K562 (cell line): ENCODE measurements around the gene CCDC92. TPM values are rescaled to one million over a fixed set of nuclear protein-coding genes. Genes with fewer than 3 reads are reported as not detected.

Experiments used
- ATF3 ChIP-seq, 2 experiments: fragments of 450-650 bp in 1 of 2; sonication (generic) in 1 of 2; formaldehyde crosslinking in 1 of 2; IDR thresholded peaks in 1 of 2; conservative IDR thresholded peaks in 1 of 2; 2 replicates each; pipeline versions ENCODE4 v1.6.1 to v1.8.1; 2016 to 2023; ENCODE audit warnings: mild to moderate bottlenecking in 2 of 2, moderate library complexity in 2 of 2, inconsistent platforms in 1 of 2, missing genetic modification reagents in 1 of 2
- ATF4 ChIP-seq: fragments of 450-650 bp; formaldehyde crosslinking; IDR thresholded peaks from 2 replicates; pipeline ENCODE4 v1.4.0; 2022; ENCODE audit warnings: mild to moderate bottlenecking, moderate library complexity
- KDM1A ChIP-seq, 2 experiments: fragments of 450-650 bp; IDR thresholded peaks; 2 replicates each; pipeline ENCODE4 v1.6.1; 2016; ENCODE audit warnings: mild to moderate bottlenecking in 2 of 2
- VEZF1 ChIP-seq: fragments of 200-800 bp; sonication (Bioruptor generic); IDR thresholded peaks from 2 replicates; pipeline ENCODE4 v1.6.1; 2017; ENCODE audit warnings: missing genetic modification characterization, missing compliant biosample characterization
- ZBTB2 ChIP-seq: fragments of 450-650 bp; IDR thresholded peaks from 2 replicates; pipeline ENCODE4 v1.6.1; 2016; ENCODE audit warnings: antibody characterized with exemption
- ZNF175 ChIP-seq: fragments of 200-800 bp; sonication (Bioruptor generic); IDR thresholded peaks from 2 replicates; pipeline ENCODE4 v1.6.1; 2016; ENCODE audit warnings: low read depth, mild to moderate bottlenecking, missing genetic modification characterization, missing compliant biosample characterization
- ZNF436 ChIP-seq: fragments of 250-450, 450-650 bp; sonication (Bioruptor Pico); formaldehyde crosslinking; IDR thresholded peaks from 2 replicates; pipeline ENCODE4 v1.7.0; 2020; ENCODE audit warnings: mild to moderate bottlenecking
- polyA plus RNA-seq, 8 experiments: library from polyadenylated mRNA; depleted of rRNA in 4 of 8; stranded (reverse) in 5 of 8; unstranded in 3 of 8; fragments of >200 nt; fragmentation: Nextera tagmentation in 2 of 8; fragmentation: Illumina TruSeq in 1 of 8; extraction: Ambion mirVana in 2 of 8; extraction: Trizol in 1 of 8; gene quantifications; 2 replicates each; pipeline versions ENCODE4 v1.2.1 to v1.2.3, GENCODE V29; 2011 to 2014; ENCODE audit warnings: inconsistent platforms in 1 of 8, missing spikeins in 1 of 8
- total RNA-seq, 7 experiments: library from RNA; depleted of rRNA in 6 of 7; stranded (reverse); fragments of >200 nt in 6 of 7; fragmentation: Illumina TruSeq in 2 of 7; extraction: Trizol in 2 of 7; gene quantifications; 2 replicates each; pipeline versions ENCODE4 v1.2.1 to v1.2.3, GENCODE V29; 2011 to 2021; ENCODE audit warnings: low replicate concordance in 1 of 7

Gene CCDC92
- total and polyA plus RNA-seq, 9 of the 15 experiments (the other 6 are each of a cell fraction or from before 2014, with no cell fraction given), result 0.27 to 5.9 (median 2.1) TPM

- TF ChIP-seq ATF3 (IDR thresholded peaks at IDR 0.05) (peak; percentile 36; the same call in 1 of the 2 replicates), ATF3 (CRISPR knock-in tag; conservative IDR thresholded peaks at IDR 0.05) (no peak), ZNF175 (CRISPR knock-in tag) (0 out of 2 replicates have a peak, but pooled peaks have one; percentile 36), VEZF1 (peak; percentile 21; the same call in 1 of the 2 replicates), ZNF436 (no peak), ATF4 (CRISPR knock-in tag) (peak; percentile 56; the same call in 1 of the 2 replicates), KDM1A (IDR thresholded peaks at IDR 0.05) (peak; percentile 43 to 54; a peak in 1 of 4 replicates), ZBTB2 (no peak)
Observed at GRCh38 chr12:124015494-124016461, 43.1 kb upstream of the CCDC92 start (continued).
